Progenitor cell of endocrine pancreas (in vitro differentiated cells): ENCODE measurements around the gene ATP8B1. TPM values are rescaled to one million over a fixed set of nuclear protein-coding genes. Genes with fewer than 3 reads are reported as not detected.

Experiments used
- DNase-seq: peaks from one replicate; pipeline ENCODE4 v3.0.0; 2021; ENCODE audit warnings: low spot score; ENCODE audit not compliant: unreplicated experiment
- H3K27ac Mint-ChIP-seq: 2 replicates; pipeline ENCODE4 v1.8.0; 2021; ENCODE audit warnings: mild to moderate bottlenecking, moderate library complexity, mixed read lengths
- H3K27me3 Mint-ChIP-seq: 2 replicates; pipeline ENCODE4 v1.8.0; 2021; ENCODE audit warnings: mixed read lengths
- H3K36me3 Mint-ChIP-seq: 2 replicates; pipeline ENCODE4 v1.8.0; 2022; ENCODE audit warnings: mixed read lengths; ENCODE audit not compliant: insufficient read depth
- H3K4me1 Mint-ChIP-seq: 2 replicates; pipeline ENCODE4 v1.8.0; 2021; ENCODE audit warnings: low read depth, mixed read lengths
- H3K4me3 Mint-ChIP-seq: 2 replicates; pipeline ENCODE4 v1.8.0; 2021; ENCODE audit warnings: low read depth, mild to moderate bottlenecking, moderate library complexity, mixed read lengths
- H3K9me3 Mint-ChIP-seq: 2 replicates; pipeline ENCODE4 v1.8.0; 2021; ENCODE audit warnings: low read depth, mixed read lengths
- total RNA-seq: library from RNA; stranded (reverse); gene quantifications from 2 replicates; pipeline ENCODE4 v1.2.1, GENCODE V29; 2021
- TF ChIP-seq, protein P1 (sequence below): fragments of 200-600 bp; sonication (generic); IDR thresholded peaks from one replicate; pipeline ENCODE4 v1.5.0; 2021; ENCODE audit warnings: antibody characterized with exemption, mild to moderate bottlenecking; ENCODE audit not compliant: unreplicated experiment

Gene ATP8B1
- total RNA-seq, 1 donor from 2014 or later, result 21.9 TPM

GRCh38 chr18:57710226-57710625 lies 92.9 kb downstream of the ATP8B1 start:
- H3K9me3 Mint-ChIP-seq, result peaks cover 5% of the 10 kb centered on the region
- TF ChIP-seq, protein P1, sequence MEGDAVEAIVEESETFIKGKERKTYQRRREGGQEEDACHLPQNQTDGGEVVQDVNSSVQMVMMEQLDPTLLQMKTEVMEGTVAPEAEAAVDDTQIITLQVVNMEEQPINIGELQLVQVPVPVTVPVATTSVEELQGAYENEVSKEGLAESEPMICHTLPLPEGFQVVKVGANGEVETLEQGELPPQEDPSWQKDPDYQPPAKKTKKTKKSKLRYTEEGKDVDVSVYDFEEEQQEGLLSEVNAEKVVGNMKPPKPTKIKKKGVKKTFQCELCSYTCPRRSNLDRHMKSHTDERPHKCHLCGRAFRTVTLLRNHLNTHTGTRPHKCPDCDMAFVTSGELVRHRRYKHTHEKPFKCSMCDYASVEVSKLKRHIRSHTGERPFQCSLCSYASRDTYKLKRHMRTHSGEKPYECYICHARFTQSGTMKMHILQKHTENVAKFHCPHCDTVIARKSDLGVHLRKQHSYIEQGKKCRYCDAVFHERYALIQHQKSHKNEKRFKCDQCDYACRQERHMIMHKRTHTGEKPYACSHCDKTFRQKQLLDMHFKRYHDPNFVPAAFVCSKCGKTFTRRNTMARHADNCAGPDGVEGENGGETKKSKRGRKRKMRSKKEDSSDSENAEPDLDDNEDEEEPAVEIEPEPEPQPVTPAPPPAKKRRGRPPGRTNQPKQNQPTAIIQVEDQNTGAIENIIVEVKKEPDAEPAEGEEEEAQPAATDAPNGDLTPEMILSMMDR, result no peak
- H3K27ac Mint-ChIP-seq, result no peak overlapping the region
- H3K4me1 Mint-ChIP-seq, result peaks cover 26% of the 10 kb centered on the region
- DNase-seq, result no peak
- peaks cover 6% of the 10 kb centered on the region for H3K36me3 Mint-ChIP-seq
- no peak overlapping the region for H3K4me3 Mint-ChIP-seq
- no peaks in the 10 kb centered on the region for H3K27me3 Mint-ChIP-seq

GRCh38 chr18:57709335-57709734 lies 93.8 kb downstream of the ATP8B1 start:
- peaks cover 3% of the 10 kb centered on the region for H3K36me3 Mint-ChIP-seq
- no peaks in the 10 kb centered on the region for H3K27me3 Mint-ChIP-seq
- H3K4me3 Mint-ChIP-seq, result no peak overlapping the region
- DNase-seq, result no peak
- no peaks in the 10 kb centered on the region for H3K9me3 Mint-ChIP-seq
- no peak overlapping the region for H3K27ac Mint-ChIP-seq
- peaks cover 26% of the 10 kb centered on the region for H3K4me1 Mint-ChIP-seq
- TF ChIP-seq, protein P1, result no peak

GRCh38 chr18:57708288-57708687 lies 94.8 kb downstream of the ATP8B1 start:
- Mint-ChIP-seq H3K36me3 (peaks cover 2% of the 10 kb centered on the region), H3K27ac (no peak overlapping the region), H3K9me3 (no peaks in the 10 kb centered on the region), H3K27me3 (no peaks in the 10 kb centered on the region), H3K4me3 (no peak overlapping the region), H3K4me1 (peaks cover 26% of the 10 kb centered on the region)
- DNase-seq, result no peak
- TF ChIP-seq, protein P1, result peak; percentile 7

GRCh38 chr18:57705832-57706595 lies 97.1 kb downstream of the ATP8B1 start:
- H3K4me1 Mint-ChIP-seq, result peaks cover 21% of the 10 kb centered on the region
- no peak for DNase-seq
- H3K27me3 Mint-ChIP-seq, result no peaks in the 10 kb centered on the region
- H3K4me3 Mint-ChIP-seq, result no peak overlapping the region
- H3K36me3 Mint-ChIP-seq, result peaks cover 10% of the 10 kb centered on the region
- peak overlapping the region; percentile 8 for H3K27ac Mint-ChIP-seq
- TF ChIP-seq, protein P1, result no peak
- no peaks in the 10 kb centered on the region for H3K9me3 Mint-ChIP-seq

DNA sequence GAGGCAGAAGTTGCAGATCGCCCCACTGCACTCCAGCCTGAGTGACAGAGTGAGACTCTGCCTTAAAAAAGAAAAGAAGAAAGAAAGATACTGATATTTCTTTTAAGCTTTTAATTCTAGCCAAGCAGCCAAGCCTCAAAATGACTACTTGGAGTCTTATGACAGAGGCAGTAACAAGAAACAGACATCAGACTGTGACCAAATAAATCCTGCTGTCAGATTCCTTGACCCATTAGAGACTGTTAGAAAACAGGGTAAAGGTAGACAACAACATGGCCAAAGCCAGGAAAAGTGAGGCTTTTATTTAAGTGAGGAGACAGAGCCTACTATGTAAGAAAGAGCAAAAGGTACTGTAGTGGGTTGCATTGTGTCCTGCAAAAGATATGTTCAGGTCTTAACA lies 98.1 kb downstream of the ATP8B1 start:
- Mint-ChIP-seq H3K27ac (no peak overlapping the region), H3K9me3 (no peaks in the 10 kb centered on the region), H3K27me3 (no peaks in the 10 kb centered on the region), H3K4me3 (no peak overlapping the region), H3K36me3 (peaks cover 12% of the 10 kb centered on the region), H3K4me1 (peaks cover 21% of the 10 kb centered on the region)
- no peak for DNase-seq
- TF ChIP-seq, protein P1, result no peak
